Measurements from ENCODE around the gene TRAK2. TPM values are rescaled to one million over a fixed set of nuclear protein-coding genes. Genes with fewer than 3 reads are reported as not detected.

The TRAK2 gene
- total and polyA plus RNA-seq, 2 donors (not counting 3 experiments of a cell fraction or from before 2014, with no cell fraction given): 9.7 to 35.7 TPM

DNA sequence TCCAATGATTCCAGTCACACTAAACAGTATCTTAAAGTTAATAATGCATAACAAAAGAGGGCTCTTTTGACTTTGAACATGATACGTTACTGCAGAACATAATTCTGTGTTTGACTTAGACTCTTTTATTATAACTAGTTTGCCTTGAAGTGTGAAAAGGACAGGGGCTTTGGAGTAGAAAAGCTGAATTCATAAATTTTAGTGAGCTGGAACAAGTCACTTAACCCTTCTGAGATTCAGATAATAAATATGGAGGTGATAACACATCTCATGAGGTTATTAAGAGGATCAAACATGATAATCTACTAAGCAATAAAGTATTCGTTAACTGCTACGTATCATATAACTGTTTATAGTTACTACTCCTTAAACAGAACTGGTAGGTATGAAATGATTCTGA lies 49.4 kb downstream of the TRAK2 start:
- Histone ChIP-seq H3K4me1 (ENCODE audit: control insufficient read depth, extremely low read depth, insufficient read depth, low read length) (peaks cover 8% of the 10 kb centered on the region), H2AFZ (ENCODE audit: low read depth, low read length) (no peak overlapping the region), H3K79me2 (ENCODE audit: control insufficient read depth, insufficient read depth, low read length) (peaks cover 2% of the 10 kb centered on the region), H3K4me2 (ENCODE audit: insufficient read depth, low read length) (no peak overlapping the region), H3K9me3 (replicated peaks; ENCODE audit: control insufficient read depth, insufficient read depth, low read length) (no peaks in the 10 kb centered on the region), H3K9ac (replicated peaks; ENCODE audit: extremely low read depth, insufficient read depth, low read length) (no peak overlapping the region), H4K20me1 (replicated peaks; ENCODE audit: control insufficient read depth, extremely low read depth, insufficient read depth, low read length) (no peaks in the 10 kb centered on the region), H3K9me1 (replicated peaks; ENCODE audit: control insufficient read depth, extremely low read depth, insufficient read depth, low read length) (no peaks in the 10 kb centered on the region), H3K36me3 (ENCODE audit: control insufficient read depth in 2 of 2, extremely low read depth in 1 of 2, insufficient read depth in 2 of 2, low read length in 2 of 2) (peaks cover 0 to 10% of the 10 kb centered on the region in 2 experiments), H3K27me3 (ENCODE audit: control insufficient read depth in 2 of 2, insufficient read depth in 2 of 2, low read length in 2 of 2) (no peaks in the 10 kb centered on the region), H3K4me3 (replicated peaks in 1 of 3; ENCODE audit: insufficient read depth in 1 of 3, low read depth in 1 of 3, low read length in 3 of 3) (no peak overlapping the region), H3K27ac (ENCODE audit: insufficient read depth, low read depth, low read length) (no peak overlapping the region)
- intact Hi-C loops (cut with micrococcal nuclease) (no loop called here), dilution Hi-C loops (cut with MboI; ENCODE audit: extremely low pct_ligation_motif_present, low sequenced_read_pairs) (no loop called here)
- FAIRE-seq: no peak
- no TSS peak for BruUV-seq (replicated peaks)
- TF ChIP-seq, protein P1, sequence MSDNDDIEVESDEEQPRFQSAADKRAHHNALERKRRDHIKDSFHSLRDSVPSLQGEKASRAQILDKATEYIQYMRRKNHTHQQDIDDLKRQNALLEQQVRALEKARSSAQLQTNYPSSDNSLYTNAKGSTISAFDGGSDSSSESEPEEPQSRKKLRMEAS (IDR thresholded peaks at IDR 0.05; ENCODE audit: insufficient read depth, insufficient read length): no peak
- no peak for TF ChIP-seq MYC (IDR thresholded peaks at IDR 0.05; ENCODE audit: low read depth, low read length)
- no peak for TF ChIP-seq JUN (IDR thresholded peaks at IDR 0.05; ENCODE audit: borderline replicate concordance, insufficient read depth, insufficient read length, low read depth)
- TF ChIP-seq POLR2A (IDR thresholded peaks at IDR 0.05; ENCODE audit: low read depth, low read length): no peak
- no peak for TF ChIP-seq GATA2 (IDR thresholded peaks at IDR 0.05; ENCODE audit: insufficient read depth, insufficient read length, low read depth, low read length)
- no peak for TF ChIP-seq EZH2 (IDR thresholded peaks at IDR 0.05; ENCODE audit: borderline replicate concordance, low read depth, low read length, severe bottlenecking)
- TF ChIP-seq POLR2AphosphoS5 (IDR thresholded peaks at IDR 0.05; ENCODE audit: insufficient read depth, low read depth, low read length): no peak
- no peak for TF ChIP-seq FOS (IDR thresholded peaks at IDR 0.05; ENCODE audit: borderline replicate concordance, insufficient read depth, low read length)
- TF ChIP-seq, protein P2, sequence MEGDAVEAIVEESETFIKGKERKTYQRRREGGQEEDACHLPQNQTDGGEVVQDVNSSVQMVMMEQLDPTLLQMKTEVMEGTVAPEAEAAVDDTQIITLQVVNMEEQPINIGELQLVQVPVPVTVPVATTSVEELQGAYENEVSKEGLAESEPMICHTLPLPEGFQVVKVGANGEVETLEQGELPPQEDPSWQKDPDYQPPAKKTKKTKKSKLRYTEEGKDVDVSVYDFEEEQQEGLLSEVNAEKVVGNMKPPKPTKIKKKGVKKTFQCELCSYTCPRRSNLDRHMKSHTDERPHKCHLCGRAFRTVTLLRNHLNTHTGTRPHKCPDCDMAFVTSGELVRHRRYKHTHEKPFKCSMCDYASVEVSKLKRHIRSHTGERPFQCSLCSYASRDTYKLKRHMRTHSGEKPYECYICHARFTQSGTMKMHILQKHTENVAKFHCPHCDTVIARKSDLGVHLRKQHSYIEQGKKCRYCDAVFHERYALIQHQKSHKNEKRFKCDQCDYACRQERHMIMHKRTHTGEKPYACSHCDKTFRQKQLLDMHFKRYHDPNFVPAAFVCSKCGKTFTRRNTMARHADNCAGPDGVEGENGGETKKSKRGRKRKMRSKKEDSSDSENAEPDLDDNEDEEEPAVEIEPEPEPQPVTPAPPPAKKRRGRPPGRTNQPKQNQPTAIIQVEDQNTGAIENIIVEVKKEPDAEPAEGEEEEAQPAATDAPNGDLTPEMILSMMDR (IDR thresholded peaks at IDR 0.05; ENCODE audit: extremely low read depth in 1 of 2, insufficient read depth in 1 of 2, low read depth in 1 of 2, low read length in 2 of 2): no peak
- ChIA-PET POLR2A (no interaction called here), CTCF (interaction anchor here (1.1 kb wide), 1 partner anchor 21 kb away, joined by 3 read pairs; no protein-coding TSS in a partner anchor)
- no peak for DNase-seq (ENCODE audit: low read depth, low spot score)

All from endothelial cell of umbilical vein (primary cell).